NB4 (cell line): ENCODE results near the gene EXOC3L2.

Experiments
- DNase-seq: peaks from one replicate; pipeline ENCODE4 v3.0.0; 2010; ENCODE audit warnings: low read depth
- H3K4me3 ChIP-seq: one replicate; pipeline ENCODE4 v1.5.1; 2011; ENCODE audit warnings: mild to moderate bottlenecking, low read depth, low read length, moderate library complexity
- CTCF ChIP-seq: IDR thresholded peaks from one replicate; pipeline ENCODE4 v1.5.1; 2012; ENCODE audit warnings: low read depth, low read length
- MAX ChIP-seq: IDR thresholded peaks from 2 replicates; pipeline ENCODE4 v1.6.1; 2011; ENCODE audit warnings: low read depth, low read length
- MYC ChIP-seq: IDR thresholded peaks from 2 replicates; pipeline ENCODE4 v1.6.1; 2011; ENCODE audit warnings: low read depth, low read length
- POLR2A ChIP-seq: IDR thresholded peaks from 2 replicates; pipeline ENCODE4 v1.6.1; 2011; ENCODE audit warnings: mild to moderate bottlenecking; ENCODE audit not compliant: insufficient read length; ENCODE audit errors: extremely low read depth

Gene EXOC3L2

GRCh38 chr19:45250832-45251451 lies 5.7 kb upstream of the EXOC3L2 start, which contains the start of gene MARK4:
Gene MARK4, plus strand, starts transcription at chr19:45251271. Its CDS starts 318 bp downstream, at chr19:45251589.
- peak within 1 kb of the TSS; percentile 51 for H3K4me3 ChIP-seq
- TF ChIP-seq MYC: no peak
- no peak for TF ChIP-seq MAX
- no peak for TF ChIP-seq POLR2A
- TF ChIP-seq CTCF: no peak
- DNase-seq: peak; percentile 58

GRCh38 chr19:45250216-45250831 lies 5.1 kb upstream of the EXOC3L2 start:
- DNase-seq: no peak
- H3K4me3 ChIP-seq: peak overlapping the region; percentile 38
- TF ChIP-seq POLR2A (no peak), MYC (no peak), MAX (no peak), CTCF (no peak)

- no peak for DNase-seq
- TF ChIP-seq CTCF: no peak
- no peak for TF ChIP-seq MAX
- no peak for TF ChIP-seq MYC
- TF ChIP-seq POLR2A: no peak
- H3K4me3 ChIP-seq: no peak overlapping the region
Measured at GRCh38 chr19:45249261-45250033, 4.2 kb upstream of the EXOC3L2 start.

GRCh38 chr19:45247136-45247535 lies 1.9 kb upstream of the EXOC3L2 start:
- DNase-seq: no peak
- TF ChIP-seq CTCF (no peak), POLR2A (no peak), MAX (no peak), MYC (no peak)

GRCh38 chr19:45245826-45246225 lies 619 bp upstream of the EXOC3L2 start:
- no peak for DNase-seq
- TF ChIP-seq POLR2A: no peak
- TF ChIP-seq CTCF: no peak
- no peak for TF ChIP-seq MYC
- no peak for TF ChIP-seq MAX
- no peak overlapping the region for H3K4me3 ChIP-seq

More at GRCh38 chr19:45247136-45247535, 1.9 kb upstream of the EXOC3L2 start:
- H3K4me3 ChIP-seq: no peak overlapping the region
